H1 (cell line): ENCODE results near the gene APEH. TPM values are rescaled to one million over a fixed set of nuclear protein-coding genes. Genes with fewer than 3 reads are reported as not detected.

ENCODE experiments used
- CTCF ChIA-PET: fragments of 300-600 bp; sonication (Branson Sonifier 250); formaldehyde crosslinking; loops from one replicate; lab custom pipeline; 2021; ENCODE audit not compliant: partially characterized antibody; lab: Charles Lee
- POLR2A ChIA-PET: fragments of 300-600 bp; sonication (Branson Sonifier 250); formaldehyde crosslinking; loops from one replicate; lab custom pipeline; 2021; ENCODE audit warnings: inconsistent platforms; ENCODE audit not compliant: partially characterized antibody; lab: Charles Lee
- DNase-seq, 2 experiments: peaks; one replicate each; pipeline versions ENCODE4 v3.0.0 to v3.0.0-alpha.2; 2010 to 2022; ENCODE audit warnings: low spot score in 2 of 2, low read depth in 1 of 2, mixed read lengths in 1 of 2
- FAIRE-seq: peaks from 2 replicates; lab custom pipeline; 2011; peaks lifted over from hg19 to GRCh38; lab: Jason Lieb, UNC
- H2AFZ ChIP-seq: 2 replicates; pipeline ENCODE4 v1.8.1; 2012; ENCODE audit warnings: low read length, inconsistent platforms
- H2AK5ac ChIP-seq: 2 replicates; pipeline ENCODE4 v1.6.1; 2013; ENCODE audit warnings: low read depth, low read length
- H2BK120ac ChIP-seq: replicated peaks from 2 replicates; pipeline ENCODE3; 2013; ENCODE audit warnings: low read depth, low read length, inconsistent platforms
- H2BK12ac ChIP-seq: 2 replicates; pipeline ENCODE4 v1.6.1; 2013; ENCODE audit warnings: low read depth, low read length
- H2BK15ac ChIP-seq: 2 replicates; pipeline ENCODE4 v1.6.1; 2013; ENCODE audit warnings: low read length
- H2BK20ac ChIP-seq: 2 replicates; pipeline ENCODE4 v1.6.1; 2013; ENCODE audit warnings: low read length
- H2BK5ac ChIP-seq: 2 replicates; pipeline ENCODE4 v1.6.1; 2013; ENCODE audit warnings: low read depth, low read length
- H3K14ac ChIP-seq: 2 replicates; pipeline ENCODE4 v1.6.1; 2013; ENCODE audit warnings: inconsistent platforms; ENCODE audit not compliant: insufficient read length
- H3K18ac ChIP-seq: 2 replicates; pipeline ENCODE4 v1.6.1; 2013; ENCODE audit warnings: low read length; ENCODE audit errors: extremely low read depth
- H3K23ac ChIP-seq: 2 replicates; pipeline ENCODE4 v1.6.1; 2013; ENCODE audit warnings: inconsistent platforms; ENCODE audit not compliant: insufficient read length
- H3K23me2 ChIP-seq: 2 replicates; pipeline ENCODE4 v1.6.1; 2013; ENCODE audit warnings: low read depth, low read length
- H3K27ac ChIP-seq: 2 replicates; pipeline ENCODE4 v1.6.1; 2011; ENCODE audit warnings: low read depth, low read length, inconsistent platforms
- H3K27me3 ChIP-seq, 4 experiments: replicated peaks in 1 of 4; 1 replicate in 1 of 4; 2 replicates in 3 of 4; pipeline versions ENCODE4 v1.6.1 to v1.8.1; 2011 to 2013; ENCODE audit warnings: low read length in 3 of 4, mild to moderate bottlenecking in 3 of 4, inconsistent platforms in 2 of 4, mixed read lengths in 2 of 4, moderate library complexity in 1 of 4; ENCODE audit not compliant: control insufficient read depth in 3 of 4, insufficient read depth in 3 of 4; ENCODE audit errors: extremely low read depth in 1 of 4
- H3K36me3 ChIP-seq, 4 experiments: 2 replicates each; pipeline versions ENCODE4 v1.6.1 to v1.8.1; 2011 to 2013; ENCODE audit warnings: mild to moderate bottlenecking in 4 of 4, low read length in 3 of 4, moderate library complexity in 2 of 4, control low read depth in 1 of 4, inconsistent platforms in 1 of 4; ENCODE audit not compliant: insufficient read depth in 4 of 4, control insufficient read depth in 2 of 4
- H3K4ac ChIP-seq: replicated peaks from 2 replicates; pipeline ENCODE3; 2013; ENCODE audit warnings: low read length, low read depth, mixed read lengths, inconsistent platforms; ENCODE audit not compliant: insufficient read length
- H3K4me1 ChIP-seq, 4 experiments: replicated peaks in 1 of 4; 1 replicate in 1 of 4; 2 replicates in 3 of 4; pipeline versions ENCODE4 v1.6.1 to v1.8.1; 2011 to 2013; ENCODE audit warnings: low read length in 3 of 4, inconsistent platforms in 2 of 4, mixed read lengths in 1 of 4; ENCODE audit not compliant: insufficient read depth in 4 of 4, control insufficient read depth in 3 of 4
- H3K4me2 ChIP-seq, 2 experiments: 2 replicates each; pipeline versions ENCODE4 v1.6.1 to v1.8.1; 2011 to 2013; ENCODE audit warnings: low read depth in 2 of 2, low read length in 2 of 2, control low read depth in 1 of 2, inconsistent platforms in 1 of 2, mild to moderate bottlenecking in 1 of 2; ENCODE audit not compliant: insufficient read depth in 1 of 2
- H3K4me3 ChIP-seq, 4 experiments: fragments of 200-600, 300-600 bp in 1 of 4; sonication (generic), shearing (Covaris generic), sonication (Bioruptor Twin) in 1 of 4; 2 replicates each; pipeline versions ENCODE4 v1.5.1 to v1.8.1; 2011 to 2016; ENCODE audit warnings: low read length in 4 of 4, low read depth in 3 of 4, control low read depth in 2 of 4, inconsistent platforms in 2 of 4, mild to moderate bottlenecking in 2 of 4, mixed read lengths in 1 of 4, moderate library complexity in 1 of 4; ENCODE audit not compliant: insufficient read depth in 2 of 4; ENCODE audit errors: extremely low read depth in 1 of 4
- H3K56ac ChIP-seq: replicated peaks from 2 replicates; pipeline ENCODE3; 2013; ENCODE audit warnings: low read depth, mild to moderate bottlenecking, mixed read lengths, low read length, inconsistent platforms; ENCODE audit not compliant: insufficient read length
- H3K79me1 ChIP-seq: 2 replicates; pipeline ENCODE4 v1.6.1; 2013; ENCODE audit warnings: low read depth, low read length, control low read depth
- H3K79me2 ChIP-seq, 2 experiments: 2 replicates each; pipeline versions ENCODE4 v1.6.1 to v1.8.1; 2012 to 2013; ENCODE audit warnings: low read length in 2 of 2, mild to moderate bottlenecking in 2 of 2, inconsistent platforms in 1 of 2; ENCODE audit not compliant: insufficient read depth in 2 of 2, control insufficient read depth in 1 of 2
- H3K9ac ChIP-seq, 4 experiments: replicated peaks in 1 of 4; 1 replicate in 1 of 4; 2 replicates in 3 of 4; pipeline versions ENCODE4 v1.6.1 to v1.8.1; 2011 to 2013; ENCODE audit warnings: low read depth in 3 of 4, low read length in 3 of 4, control low read depth in 2 of 4, mild to moderate bottlenecking in 2 of 4, moderate library complexity in 2 of 4, inconsistent platforms in 1 of 4; ENCODE audit errors: extremely low read depth in 1 of 4
- H3K9me3 ChIP-seq, 2 experiments: 2 replicates each; pipeline versions ENCODE4 v1.6.1 to v1.8.1; 2012 to 2013; ENCODE audit warnings: mild to moderate bottlenecking in 2 of 2, moderate library complexity in 2 of 2, control low read depth in 1 of 2, inconsistent platforms in 1 of 2, low read depth in 1 of 2, low read length in 1 of 2, mixed read lengths in 1 of 2; ENCODE audit not compliant: insufficient read depth in 2 of 2
- H4K20me1 ChIP-seq, 2 experiments: replicated peaks in 1 of 2; 2 replicates each; pipeline versions ENCODE3 to v1.8.1; 2011 to 2013; ENCODE audit warnings: inconsistent platforms in 2 of 2, low read length in 2 of 2, mild to moderate bottlenecking in 1 of 2; ENCODE audit not compliant: insufficient read depth in 2 of 2, control insufficient read depth in 1 of 2
- H4K5ac ChIP-seq: 2 replicates; pipeline ENCODE4 v1.6.1; 2013; ENCODE audit warnings: low read length, low read depth, mixed read lengths, inconsistent platforms; ENCODE audit not compliant: insufficient read length
- H4K8ac ChIP-seq: 2 replicates; pipeline ENCODE4 v1.8.0; 2013; ENCODE audit warnings: mild to moderate bottlenecking, moderate library complexity, low read length, inconsistent platforms; ENCODE audit not compliant: insufficient read depth; ENCODE audit errors: extremely low read depth
- H4K91ac ChIP-seq: replicated peaks from 2 replicates; pipeline ENCODE3; 2013; ENCODE audit warnings: low read length, mixed read lengths, inconsistent platforms; ENCODE audit not compliant: insufficient read length
- CEBPB ChIP-seq: IDR thresholded peaks from 2 replicates; pipeline ENCODE4 v1.6.1; 2012; ENCODE audit warnings: low read depth, low read length
- CHD1 ChIP-seq: IDR thresholded peaks from 2 replicates; pipeline ENCODE4 v1.6.1; 2012; ENCODE audit warnings: low read depth, low read length, improper control_type of control experiment
- CHD2 ChIP-seq: IDR thresholded peaks from 2 replicates; pipeline ENCODE4 v1.6.1; 2012; ENCODE audit warnings: low read length, improper control_type of control experiment
- EP300 ChIP-seq, 2 experiments: IDR thresholded peaks; 1 replicate in 1 of 2; 2 replicates in 1 of 2; pipeline ENCODE4 v1.6.1; 2011 to 2012; ENCODE audit warnings: low read depth in 2 of 2, low read length in 2 of 2, mild to moderate bottlenecking in 2 of 2, borderline replicate concordance in 1 of 2, inconsistent platforms in 1 of 2, moderate library complexity in 1 of 2
- EZH2 ChIP-seq: fragments of 200-600 bp; sonication (generic); IDR thresholded peaks from 2 replicates; pipeline ENCODE4 v1.7.1; 2012; ENCODE audit warnings: low read depth, mild to moderate bottlenecking, moderate library complexity, low read length, inconsistent platforms; ENCODE audit not compliant: severe bottlenecking
- FOSL1 ChIP-seq: IDR thresholded peaks from 2 replicates; pipeline ENCODE4 v1.6.1; 2011; ENCODE audit warnings: mild to moderate bottlenecking, low read depth, low read length, moderate library complexity; ENCODE audit not compliant: insufficient read depth
- JUND ChIP-seq: IDR thresholded peaks from 2 replicates; pipeline ENCODE4 v1.6.1; 2011; ENCODE audit warnings: mild to moderate bottlenecking, improper control_type of control experiment, low read length
- KDM5A ChIP-seq: fragments of 200-600 bp; IDR thresholded peaks from 2 replicates; pipeline ENCODE4 v1.7.1; 2012; ENCODE audit warnings: mild to moderate bottlenecking, low read length, inconsistent platforms, mixed read lengths
- MAFK ChIP-seq: IDR thresholded peaks from 2 replicates; pipeline ENCODE4 v1.6.1; 2012; ENCODE audit warnings: low read depth, mild to moderate bottlenecking, improper control_type of control experiment, low read length
- RXRA ChIP-seq: IDR thresholded peaks from 2 replicates; pipeline ENCODE4 v1.6.1; 2011; ENCODE audit warnings: low read depth, mild to moderate bottlenecking, low read length, moderate library complexity; ENCODE audit not compliant: insufficient read depth
- SP1 ChIP-seq: IDR thresholded peaks from 2 replicates; pipeline ENCODE4 v1.6.1; 2011; ENCODE audit warnings: low read depth, low read length
- SP2 ChIP-seq: IDR thresholded peaks from 2 replicates; pipeline ENCODE4 v1.6.1; 2012; ENCODE audit warnings: mild to moderate bottlenecking, low read length, inconsistent platforms
- YY1 ChIP-seq: IDR thresholded peaks from 2 replicates; pipeline ENCODE4 v1.6.1; 2011; ENCODE audit warnings: low read depth, mild to moderate bottlenecking, low read length
- WGBS, 2 experiments: shearing (Covaris generic) in 1 of 2; methylation state at CpG; one replicate each; pipeline versions ENCODE4 v1.1.6 to v1.1.7; 2013 to 2015; ENCODE audit warnings: low lambda C conversion rate in 2 of 2, mixed read lengths in 2 of 2, inconsistent platforms in 1 of 2, low coverage in 1 of 2, missing lambda C conversion rate in 1 of 2; ENCODE audit not compliant: insufficient replicate concordance in 2 of 2, insufficient coverage in 1 of 2, insufficient read length in 1 of 2; ENCODE audit errors: extremely low coverage in 1 of 2, missing lambda C conversion rate in 1 of 2; 5-methylcytosine and 5-hydroxymethylcytosine counted together
- polyA plus RNA-seq, 7 experiments: library from polyadenylated mRNA; depleted of rRNA in 3 of 7; stranded (reverse) in 5 of 7; unstranded in 2 of 7; fragments of >200 nt in 5 of 7; fragments of 200-250 nt in 2 of 7; gene quantifications; 1 replicate in 5 of 7; 2 replicates in 1 of 7; 4 replicates in 1 of 7; pipeline versions ENCODE4 v1.2.1 to v1.2.3, GENCODE V29; 2011 to 2013; ENCODE audit warnings: missing spikeins in 2 of 7, mixed read lengths in 2 of 7
- total RNA-seq: library from RNA; stranded (reverse); fragmentation: NEBNext Ultra II Directional; extraction: Animal tissue kit (Norgen Biotek cat#: 25700); gene quantifications from 2 replicates; pipeline ENCODE4 v1.2.1, GENCODE V29; 2021
- TF ChIP-seq, protein P1 (sequence below): IDR thresholded peaks from 2 replicates; pipeline ENCODE4 v1.6.1; 2011; ENCODE audit warnings: low read length, improper control_type of control experiment

Gene APEH
- total and polyA plus RNA-seq, 2 of the 8 experiments (the other 6 are each of a cell fraction or from before 2014, with no cell fraction given) = 222 to 260 TPM

DNA sequence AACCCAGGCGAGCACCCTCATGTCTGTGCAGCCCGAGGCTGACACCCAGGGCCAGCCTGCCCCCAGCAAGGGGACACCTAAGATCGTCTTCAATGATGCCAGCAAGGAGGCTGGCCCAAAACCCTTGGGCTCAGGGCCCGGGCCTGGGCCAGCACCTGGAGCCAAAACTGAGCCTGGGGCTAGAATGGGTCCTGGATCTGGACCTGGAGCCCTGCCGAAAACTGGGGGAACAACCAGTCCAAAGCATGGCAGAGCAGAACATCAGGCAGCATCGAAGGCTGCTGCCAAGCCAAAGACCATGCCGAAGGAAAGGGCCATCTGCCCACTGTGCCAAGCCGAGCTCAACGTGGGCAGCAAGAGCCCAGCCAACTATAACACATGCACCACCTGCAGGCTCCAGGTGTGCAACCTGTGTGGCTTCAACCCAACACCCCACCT lies 31.4 kb upstream of the APEH start:
- H2BK12ac ChIP-seq = no peak overlapping the region

More for the DNA sequence above, 31.4 kb upstream of the APEH start:
- Histone ChIP-seq H3K79me2 (no peaks in the 10 kb centered on the region), H4K91ac (no peak overlapping the region), H2BK120ac (no peak overlapping the region), H3K4me3 (no peak overlapping the region), H3K9ac (no peak overlapping the region), H3K14ac (no peak overlapping the region), H3K23me2 (no peaks in the 10 kb centered on the region), H4K5ac (no peak overlapping the region), H2AFZ (no peak overlapping the region), H3K4me2 (no peak overlapping the region)
- TF ChIP-seq KDM5A (no peak), CEBPB (no peak), CHD2 (no peak), SP2 (no peak), EP300 (IDR thresholded peaks at IDR 0.05; ENCODE audit: borderline replicate concordance in 1 of 2, low read depth in 2 of 2, low read length in 2 of 2) (no peak), MAFK (no peak), YY1 (no peak), FOSL1 (no peak), SP1 (no peak), CHD1 (no peak), EZH2 (no peak), RXRA (no peak), JUND (no peak)
- TF ChIP-seq, protein P1, sequence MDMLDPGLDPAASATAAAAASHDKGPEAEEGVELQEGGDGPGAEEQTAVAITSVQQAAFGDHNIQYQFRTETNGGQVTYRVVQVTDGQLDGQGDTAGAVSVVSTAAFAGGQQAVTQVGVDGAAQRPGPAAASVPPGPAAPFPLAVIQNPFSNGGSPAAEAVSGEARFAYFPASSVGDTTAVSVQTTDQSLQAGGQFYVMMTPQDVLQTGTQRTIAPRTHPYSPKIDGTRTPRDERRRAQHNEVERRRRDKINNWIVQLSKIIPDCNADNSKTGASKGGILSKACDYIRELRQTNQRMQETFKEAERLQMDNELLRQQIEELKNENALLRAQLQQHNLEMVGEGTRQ = no peak
- TF ChIP-seq, all 59 proteins: peak for 0
- Histone ChIP-seq H4K8ac (no peak overlapping the region; the same call in 1 of the 2 replicates), H3K36me3 (no peaks in the 10 kb centered on the region; a peak in 1 of 8 replicates), H2BK20ac (no peak overlapping the region), H3K27me3 (no peaks in the 10 kb centered on the region), H3K79me1 (no peaks in the 10 kb centered on the region), H2AK5ac (no peak overlapping the region), H3K9me3 (no peaks in the 10 kb centered on the region), H3K27ac (no peak overlapping the region), H3K4ac (no peak overlapping the region), H3K4me1 (peaks cover 0 to 3% (median 0%) of the 10 kb centered on the region in 4 experiments; a peak in 1 of 7 replicates), H2BK15ac (no peak overlapping the region), H4K20me1 (no peaks in the 10 kb centered on the region), H3K18ac (no peak overlapping the region; the same call in 1 of the 2 replicates), H3K23ac (no peak overlapping the region), H3K56ac (no peak overlapping the region), H2BK5ac (no peak overlapping the region)
- CTCF ChIA-PET = interaction anchor here (0.6 to 0.9 kb wide), 3 partner anchors 27 to 76 kb away, joined by 3 read pairs; no protein-coding TSS in a partner anchor
- WGBS, 2 experiments = 83% methylated on average over 9 of the region's 9 CpGs; no CpG with 5 or more reads in 1 of the 2 experiments
- DNase-seq (no peak), FAIRE-seq (no peak)
- POLR2A ChIA-PET = no interaction called here
